OCI-LY1 (cell line): ENCODE results near the gene CMA1.

Experiments
- H2AFZ ChIP-seq: fragments of 200-600 bp; sonication (generic), shearing (Covaris generic); 2 replicates; pipeline ENCODE4 v1.6.0; 2014; ENCODE audit warnings: antibody characterized with exemption, mild to moderate bottlenecking, low read length
- H3F3A ChIP-seq: fragments of 200-600 bp; sonication (generic), shearing (Covaris generic); 2 replicates; pipeline ENCODE4 v1.6.0; 2014; ENCODE audit warnings: mild to moderate bottlenecking, antibody characterized with exemption, low read length, moderate library complexity; ENCODE audit not compliant: insufficient read depth
- H3K27ac ChIP-seq: fragments of 200-600 bp; sonication (generic); 2 replicates; pipeline ENCODE4 v1.5.1; 2014; ENCODE audit warnings: low read length, mixed run types, mild to moderate bottlenecking, low read depth; ENCODE audit not compliant: poor library complexity, severe bottlenecking
- H3K27me3 ChIP-seq: fragments of 200-600 bp; sonication (generic); 2 replicates; pipeline ENCODE4 v1.6.0; 2014; ENCODE audit warnings: antibody characterized with exemption, mild to moderate bottlenecking, low read length, moderate library complexity; ENCODE audit not compliant: insufficient read depth
- H3K36me3 ChIP-seq: fragments of 200-600 bp; sonication (generic); 2 replicates; pipeline ENCODE4 v1.6.1; 2014; ENCODE audit warnings: mild to moderate bottlenecking, antibody characterized with exemption, low read length, moderate library complexity, mixed read lengths; ENCODE audit not compliant: insufficient read depth
- H3K4me1 ChIP-seq: fragments of 200-600 bp; sonication (generic); 2 replicates; pipeline ENCODE4 v1.5.1; 2014; ENCODE audit warnings: mild to moderate bottlenecking, low read length, moderate library complexity; ENCODE audit not compliant: insufficient read depth, severe bottlenecking
- H3K4me2 ChIP-seq: fragments of 200-600 bp; sonication (generic), shearing (Covaris generic); 2 replicates; pipeline ENCODE4 v1.6.1; 2014; ENCODE audit warnings: low read length
- H3K4me3 ChIP-seq: fragments of 200-600 bp; sonication (generic); 2 replicates; pipeline ENCODE4 v1.5.1; 2014; ENCODE audit warnings: low read length, low read depth, mild to moderate bottlenecking, mixed read lengths; ENCODE audit not compliant: poor library complexity, severe bottlenecking
- H3K79me2 ChIP-seq: fragments of 200-600 bp; shearing (Covaris generic); 2 replicates; pipeline ENCODE4 v1.6.1; 2016; ENCODE audit warnings: mixed run types, low read length, mixed read lengths; ENCODE audit not compliant: insufficient read depth
- H3K9ac ChIP-seq: fragments of 200-600 bp; sonication (generic), shearing (Covaris generic); 2 replicates; pipeline ENCODE4 v1.6.1; 2014; ENCODE audit warnings: mild to moderate bottlenecking, low read length, mixed read lengths
- H3K9me2 ChIP-seq: fragments of 200-600 bp; sonication (generic), shearing (Covaris generic); 2 replicates; pipeline ENCODE4 v1.6.1; 2014; ENCODE audit warnings: low read depth, mild to moderate bottlenecking, low read length, mixed read lengths
- H3K9me3 ChIP-seq: fragments of 200-600 bp; shearing (Covaris generic); 2 replicates; pipeline ENCODE4 v1.6.1; 2014; ENCODE audit warnings: low read length, mixed read lengths
- H4K20me1 ChIP-seq: fragments of 200-600 bp; sonication (generic), shearing (Covaris generic); 2 replicates; pipeline ENCODE4 v1.6.0; 2016; ENCODE audit warnings: mild to moderate bottlenecking, low read length; ENCODE audit not compliant: insufficient read depth
- EZH2 ChIP-seq: fragments of 200-600 bp; sonication (generic), shearing (Covaris generic); IDR thresholded peaks from 2 replicates; pipeline ENCODE4 v1.8.0; 2017; ENCODE audit warnings: borderline replicate concordance, mixed run types, mild to moderate bottlenecking, antibody characterized with exemption, low read length, moderate library complexity, mixed read lengths
- TF ChIP-seq, protein P1 (sequence below): fragments of 200-600 bp; sonication (generic), shearing (Covaris generic); IDR thresholded peaks from 2 replicates; pipeline ENCODE4 v1.5.1; 2017; ENCODE audit warnings: mild to moderate bottlenecking, antibody characterized with exemption, low read length, moderate library complexity, mixed read lengths

CMA1 gene

DNA sequence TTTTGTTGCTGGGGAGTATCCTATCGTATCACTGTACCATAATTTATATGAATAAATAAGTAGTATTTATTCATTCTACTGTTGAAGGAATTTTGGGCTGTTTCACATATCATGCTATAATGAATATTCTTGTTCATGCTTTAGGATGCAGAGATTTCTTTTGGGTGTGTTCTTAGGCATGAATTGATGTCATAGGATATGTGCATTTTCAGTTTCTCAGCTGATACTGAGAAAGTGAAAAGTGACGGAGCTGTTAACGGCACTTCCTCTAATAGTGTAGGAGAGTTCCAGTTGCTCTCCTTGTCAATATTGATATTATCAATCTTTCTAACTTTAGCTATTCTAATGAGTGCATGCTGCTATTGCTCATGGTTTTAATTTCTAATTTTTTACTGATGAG lies 42.3 kb downstream of the CMA1 start:
- Histone ChIP-seq H3K4me2 (no peak overlapping the region), H3K4me1 (peaks cover 30% of the 10 kb centered on the region), H3F3A (no peaks in the 10 kb centered on the region), H4K20me1 (no peaks in the 10 kb centered on the region), H3K9ac (no peak overlapping the region), H3K4me3 (no peak overlapping the region), H2AFZ (no peak overlapping the region), H3K27ac (peak overlapping the region; percentile 92), H3K27me3 (no peaks in the 10 kb centered on the region), H3K79me2 (no peaks in the 10 kb centered on the region), H3K9me2 (no peaks in the 10 kb centered on the region), H3K9me3 (no peaks in the 10 kb centered on the region), H3K36me3 (no peaks in the 10 kb centered on the region)
- TF ChIP-seq EZH2: no peak
- TF ChIP-seq, protein P1, sequence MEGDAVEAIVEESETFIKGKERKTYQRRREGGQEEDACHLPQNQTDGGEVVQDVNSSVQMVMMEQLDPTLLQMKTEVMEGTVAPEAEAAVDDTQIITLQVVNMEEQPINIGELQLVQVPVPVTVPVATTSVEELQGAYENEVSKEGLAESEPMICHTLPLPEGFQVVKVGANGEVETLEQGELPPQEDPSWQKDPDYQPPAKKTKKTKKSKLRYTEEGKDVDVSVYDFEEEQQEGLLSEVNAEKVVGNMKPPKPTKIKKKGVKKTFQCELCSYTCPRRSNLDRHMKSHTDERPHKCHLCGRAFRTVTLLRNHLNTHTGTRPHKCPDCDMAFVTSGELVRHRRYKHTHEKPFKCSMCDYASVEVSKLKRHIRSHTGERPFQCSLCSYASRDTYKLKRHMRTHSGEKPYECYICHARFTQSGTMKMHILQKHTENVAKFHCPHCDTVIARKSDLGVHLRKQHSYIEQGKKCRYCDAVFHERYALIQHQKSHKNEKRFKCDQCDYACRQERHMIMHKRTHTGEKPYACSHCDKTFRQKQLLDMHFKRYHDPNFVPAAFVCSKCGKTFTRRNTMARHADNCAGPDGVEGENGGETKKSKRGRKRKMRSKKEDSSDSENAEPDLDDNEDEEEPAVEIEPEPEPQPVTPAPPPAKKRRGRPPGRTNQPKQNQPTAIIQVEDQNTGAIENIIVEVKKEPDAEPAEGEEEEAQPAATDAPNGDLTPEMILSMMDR: no peak

DNA sequence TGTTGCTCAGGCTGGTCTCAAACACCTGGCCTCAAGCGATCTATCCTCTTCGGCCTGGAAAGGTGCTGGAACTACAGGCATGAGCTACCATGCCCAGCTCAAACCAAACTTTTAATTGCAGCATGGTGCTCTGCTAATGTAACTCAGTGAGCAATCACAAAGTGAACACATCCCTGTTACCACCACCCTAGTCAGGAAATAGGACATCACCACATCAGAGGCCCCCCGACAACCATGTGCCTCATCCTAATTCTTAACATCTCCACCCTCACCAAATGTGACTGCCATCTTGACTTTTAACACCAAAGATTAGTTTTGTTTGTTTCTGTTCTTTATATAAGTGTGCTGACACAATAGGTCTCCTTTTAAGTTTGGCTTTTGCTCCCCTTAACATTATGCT lies 42.7 kb downstream of the CMA1 start:
- H3K4me2 ChIP-seq: no peak overlapping the region
- no peaks in the 10 kb centered on the region for H3K9me2 ChIP-seq
- no peaks in the 10 kb centered on the region for H3K9me3 ChIP-seq
- no peak overlapping the region for H3K9ac ChIP-seq
- no peak overlapping the region for H2AFZ ChIP-seq
- H3K27ac ChIP-seq: peak overlapping the region; percentile 92
- H3F3A ChIP-seq: no peaks in the 10 kb centered on the region
- H3K27me3 ChIP-seq: no peaks in the 10 kb centered on the region
- H3K36me3 ChIP-seq: no peaks in the 10 kb centered on the region
- no peak for TF ChIP-seq EZH2
- TF ChIP-seq, protein P1: no peak
- H3K79me2 ChIP-seq: no peaks in the 10 kb centered on the region
- H4K20me1 ChIP-seq: no peaks in the 10 kb centered on the region
- H3K4me1 ChIP-seq: peaks cover 30% of the 10 kb centered on the region
- no peak overlapping the region for H3K4me3 ChIP-seq

DNA sequence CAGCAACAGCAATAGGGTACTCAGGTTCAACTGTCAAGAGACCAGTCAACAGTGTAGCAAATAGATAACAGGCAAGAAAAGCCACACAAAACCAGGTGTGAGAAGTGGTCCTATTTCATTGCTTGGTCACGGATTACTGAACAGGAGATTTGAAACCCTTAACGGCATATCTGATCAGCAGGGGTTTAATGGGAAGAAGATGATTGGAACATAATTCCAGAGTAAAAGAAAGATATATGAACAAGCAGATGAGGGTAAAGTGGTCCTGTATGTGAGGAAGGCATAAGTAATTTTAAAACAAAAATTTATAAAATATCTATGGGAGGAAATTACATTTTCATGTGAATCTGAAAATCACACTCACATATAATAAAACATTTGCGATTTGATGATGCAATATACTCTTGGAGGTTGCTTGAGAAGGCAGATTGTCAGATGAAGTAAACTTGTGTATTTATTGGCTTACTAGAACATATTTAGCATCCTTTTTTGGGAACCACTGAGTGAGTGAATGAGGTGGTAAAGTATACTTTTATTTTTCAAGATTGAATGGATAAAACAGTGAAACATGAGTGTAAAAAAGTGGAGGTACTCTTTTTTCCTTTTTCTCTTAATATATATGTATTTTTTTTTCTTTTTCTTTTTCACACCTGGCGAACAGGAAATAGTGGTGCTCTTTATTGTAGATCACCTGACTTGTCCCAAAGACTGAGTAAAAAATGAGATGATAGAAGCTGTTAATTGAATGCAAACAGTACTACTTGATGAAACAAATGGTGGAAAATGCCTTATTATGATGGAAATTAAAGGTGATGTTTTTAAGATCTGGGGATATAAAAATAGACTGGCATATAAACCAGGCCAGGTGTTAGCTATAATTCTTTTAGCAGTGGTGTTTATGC lies 43.9 kb downstream of the CMA1 start:
- Histone ChIP-seq H3K4me2 (peak overlapping the region; percentile 36), H3F3A (no peaks in the 10 kb centered on the region), H3K4me1 (peaks cover 30% of the 10 kb centered on the region), H2AFZ (no peak overlapping the region), H3K79me2 (no peaks in the 10 kb centered on the region), H3K27me3 (no peaks in the 10 kb centered on the region), H3K4me3 (no peak overlapping the region), H3K9me2 (no peaks in the 10 kb centered on the region), H3K9ac (no peak overlapping the region; the same call in 1 of the 2 replicates), H3K9me3 (no peaks in the 10 kb centered on the region), H4K20me1 (no peaks in the 10 kb centered on the region), H3K27ac (peak overlapping the region; percentile 92), H3K36me3 (no peaks in the 10 kb centered on the region)
- no peak for TF ChIP-seq EZH2
- TF ChIP-seq, protein P1: no peak
